GOT3 (cell line): ENCODE measurements around the gene TUBGCP2.
A peak's percentile ranks its signal among the peaks of the same experiment; 100 is the strongest.
"Not testable (repeated sequence)": the region's sequence is repeated elsewhere in the genome, so short reads cannot be mapped to it uniquely, and the experiment has no call there.

Experiments used
- DNase-seq: peaks from one replicate; lab custom pipeline; 2025; ENCODE audit warnings: mixed read lengths; lab: John Stamatoyannopoulos, UW

Gene TUBGCP2

GRCh38 chr10:133325440-133326222 is 17.0 kb upstream of the TUBGCP2 start:
- DNase-seq: no peak

GRCh38 chr10:133324857-133325260 is 16.2 kb upstream of the TUBGCP2 start:
- DNase-seq: no peak

DNA sequence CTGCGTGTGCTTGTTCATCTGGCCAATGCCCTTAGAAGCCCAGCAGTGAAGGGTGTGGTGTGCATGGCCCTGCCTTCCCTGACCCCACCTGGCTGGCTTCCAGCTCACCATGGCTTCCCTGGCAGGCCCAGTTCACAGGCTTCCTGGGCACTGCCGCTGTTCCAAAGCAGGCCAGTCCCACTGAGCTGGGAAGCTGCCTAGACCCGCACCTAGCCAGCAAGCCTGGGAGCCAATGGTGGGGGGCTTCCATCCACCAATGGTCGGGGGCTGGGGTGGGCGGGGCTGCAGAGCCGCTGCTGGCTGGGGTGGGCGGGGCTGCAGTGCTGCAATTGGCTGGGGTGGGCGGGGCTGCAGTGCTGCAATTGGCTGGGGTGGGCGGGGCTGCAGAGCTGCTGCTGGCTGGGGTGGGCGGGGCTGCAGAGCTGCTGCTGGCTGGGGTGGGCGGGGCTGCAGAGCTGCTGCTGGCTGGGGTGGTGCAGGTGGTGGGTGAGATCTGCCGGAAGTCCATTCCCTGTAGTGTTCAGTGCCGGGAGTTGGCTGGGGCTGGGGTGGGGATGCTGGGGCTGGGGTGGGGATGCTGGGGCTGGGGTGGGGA is 15.6 kb upstream of the TUBGCP2 start:
- no peak for DNase-seq

DNA sequence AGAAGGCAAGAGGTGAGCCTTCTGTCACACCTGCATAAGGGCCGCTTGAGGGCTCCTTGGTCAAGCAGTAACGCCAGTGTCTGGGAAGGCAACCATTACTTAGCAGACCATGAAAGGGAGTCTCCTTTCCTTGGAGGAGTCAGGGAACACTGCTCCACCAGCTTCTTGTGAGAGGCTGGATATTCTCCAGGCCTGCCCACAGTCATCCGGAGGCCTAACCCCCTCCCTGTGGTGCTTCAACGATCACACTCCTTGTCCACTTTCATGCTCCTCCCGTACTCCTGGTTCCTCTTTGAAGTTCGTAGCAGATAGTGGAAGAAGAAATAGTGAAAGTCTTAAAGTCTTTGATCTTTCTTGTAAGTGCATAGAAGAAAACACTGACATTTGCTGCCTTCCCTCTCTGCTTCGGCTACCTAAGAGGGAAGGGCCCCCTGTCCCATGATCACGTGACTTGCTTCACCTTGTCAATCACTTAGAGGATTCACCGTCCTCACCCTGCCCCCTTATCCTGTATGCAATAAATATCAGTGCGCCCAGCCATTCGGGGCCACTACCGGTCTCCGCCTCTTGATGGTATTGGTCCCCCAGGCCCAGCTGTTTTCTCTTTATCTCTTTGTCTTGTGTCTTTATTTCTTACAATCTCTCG is 13.5 kb upstream of the TUBGCP2 start:
- DNase-seq: not testable (repeated sequence)

DNA sequence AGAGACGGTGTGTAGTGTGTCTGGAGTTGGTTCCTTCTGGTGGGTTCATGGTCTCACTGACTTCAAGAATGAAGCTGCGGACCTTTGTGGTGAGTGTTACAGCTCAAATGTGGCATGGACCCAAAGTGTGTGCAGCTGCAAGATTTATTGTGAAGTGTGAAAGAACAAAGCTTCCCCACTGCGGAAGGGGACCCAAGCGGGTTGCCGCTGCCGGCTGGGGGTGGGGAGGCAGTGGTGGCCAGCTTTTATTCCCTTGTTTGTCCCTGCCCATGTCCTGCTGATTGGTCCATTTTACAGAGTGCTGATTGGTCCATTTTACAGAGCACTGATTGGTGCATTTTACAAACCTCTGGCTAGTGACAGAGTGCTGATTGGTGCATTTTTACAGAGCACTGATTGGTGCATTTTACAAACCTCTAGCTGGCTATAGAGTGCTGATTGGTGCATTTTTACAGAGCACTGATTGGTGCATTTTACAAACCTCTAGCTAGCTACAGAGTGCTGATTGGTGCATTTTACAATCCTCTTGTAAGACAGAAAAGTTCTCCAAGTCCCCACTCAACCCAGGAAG is 12.3 kb upstream of the TUBGCP2 start:
- not testable (repeated sequence) for DNase-seq

DNA sequence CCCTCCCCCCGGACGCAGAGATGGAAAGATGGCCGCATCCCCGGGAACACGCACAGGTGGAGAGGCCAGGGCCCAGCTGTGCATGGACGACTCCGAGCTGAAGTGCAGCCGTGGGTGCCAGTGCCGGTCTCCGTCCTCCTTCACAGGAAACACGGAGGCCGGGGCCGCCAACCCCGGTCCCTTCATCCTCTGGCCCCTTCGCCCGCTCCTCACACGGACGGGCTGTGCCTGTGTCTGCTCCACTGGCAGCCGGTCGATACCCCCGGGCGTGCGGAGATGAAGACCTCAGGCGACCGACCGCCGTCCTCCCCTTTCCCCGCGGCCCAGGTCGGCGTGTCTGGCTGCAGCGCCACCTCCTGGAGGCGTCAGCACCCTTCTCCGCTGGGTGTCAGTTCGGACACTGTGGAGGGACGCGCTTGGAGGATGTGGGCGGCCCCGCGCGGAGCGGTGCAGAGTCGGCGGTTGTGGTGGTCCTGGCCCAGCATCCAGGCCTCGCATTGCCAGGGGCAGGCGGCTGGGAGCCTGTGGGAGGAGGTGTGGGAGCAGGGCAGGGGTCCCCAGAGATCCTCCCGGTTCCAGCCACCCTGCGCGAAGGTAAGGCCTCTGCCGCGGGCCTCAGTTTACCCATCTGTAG is 9.9 kb upstream of the TUBGCP2 start:
- DNase-seq: no peak

- no peak for DNase-seq
Observed at GRCh38 chr10:133316732-133317131, 8.1 kb upstream of the TUBGCP2 start.

GRCh38 chr10:133316266-133316665 is 7.6 kb upstream of the TUBGCP2 start:
- no peak for DNase-seq

DNA sequence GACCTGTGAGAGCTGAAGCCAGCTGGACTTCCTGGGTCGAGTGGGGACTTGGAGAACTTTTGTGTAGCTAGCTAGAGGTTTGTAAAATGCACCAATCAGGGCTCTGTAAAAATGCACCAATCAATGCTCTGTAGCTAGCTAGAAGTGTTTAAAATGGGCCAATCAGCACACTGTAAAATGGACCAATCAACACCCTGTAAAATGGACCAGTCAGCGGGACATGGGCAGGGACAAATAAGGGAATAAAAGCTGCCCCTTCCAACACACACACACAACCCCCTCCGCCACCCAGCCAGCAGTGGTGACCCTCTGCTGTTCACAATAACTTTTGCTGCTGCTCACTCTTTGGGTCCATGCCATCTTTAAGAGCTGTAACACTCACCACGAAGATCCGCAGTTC is 7.2 kb upstream of the TUBGCP2 start:
- DNase-seq: no peak

GRCh38 chr10:133314911-133315310 is 6.2 kb upstream of the TUBGCP2 start:
- DNase-seq: no peak

DNA sequence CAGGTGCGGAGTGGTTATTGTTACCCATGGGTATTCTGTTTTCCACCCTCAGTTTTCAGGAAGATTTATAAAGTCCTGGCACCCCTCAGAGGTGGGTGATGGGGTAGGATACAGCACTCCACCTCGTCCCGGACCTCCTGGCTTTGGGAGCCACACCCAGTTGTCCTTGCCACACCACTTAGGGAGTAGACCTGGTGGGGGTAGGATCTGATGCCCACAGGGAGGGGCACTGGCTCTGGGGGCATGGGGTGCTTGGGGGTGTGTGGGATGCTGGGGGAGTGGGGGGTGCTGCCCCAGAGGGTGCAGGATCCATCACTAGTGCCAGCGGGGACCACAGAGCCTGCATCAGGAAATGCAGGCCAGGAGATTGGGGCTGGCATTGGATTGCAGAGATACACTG is 4.5 kb upstream of the TUBGCP2 start:
- DNase-seq: no peak

DNA sequence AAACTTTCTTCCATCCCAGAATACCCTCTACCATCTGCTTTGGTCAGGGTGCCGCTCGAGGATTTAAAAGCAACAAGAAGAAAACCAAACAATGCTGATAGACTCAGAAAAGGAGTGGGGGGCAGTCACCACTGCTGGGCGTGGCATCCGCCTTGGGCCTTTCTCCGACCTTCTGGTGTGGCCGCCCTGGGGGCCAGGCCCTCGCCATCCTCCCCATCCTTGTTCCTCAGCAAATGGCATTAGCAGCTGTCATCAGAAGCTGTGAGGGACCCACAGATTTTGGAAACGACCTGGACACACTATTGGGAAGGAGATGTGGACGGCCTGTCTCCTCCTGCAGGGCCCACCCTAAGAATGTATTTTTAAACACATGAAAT is 4.1 kb upstream of the TUBGCP2 start:
- DNase-seq: no peak

- DNase-seq: no peak
Observed at GRCh38 chr10:133312016-133312768, 3.5 kb upstream of the TUBGCP2 start.

GRCh38 chr10:133311570-133311969 is 2.9 kb upstream of the TUBGCP2 start:
- no peak for DNase-seq

GRCh38 chr10:133310789-133311188 is 2.1 kb upstream of the TUBGCP2 start:
- no peak for DNase-seq

DNA sequence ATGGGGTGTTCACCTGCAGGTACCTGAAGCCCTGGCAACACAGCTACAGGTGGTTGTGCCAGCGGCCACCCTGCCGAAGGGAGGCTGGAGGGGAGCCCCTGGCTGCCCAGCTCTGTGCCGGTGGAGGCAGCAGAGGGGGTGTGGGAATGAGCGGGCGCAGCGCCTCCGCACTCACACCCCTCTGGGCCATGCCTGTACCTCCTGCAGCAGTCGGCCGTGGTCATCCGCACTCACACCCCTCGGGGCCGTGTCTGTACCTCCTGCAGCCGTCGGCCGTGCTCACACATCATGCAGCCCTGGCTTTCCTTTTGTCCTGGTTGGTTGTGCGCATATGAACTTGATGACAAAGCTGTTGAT is 1.7 kb upstream of the TUBGCP2 start:
- DNase-seq: no peak

GRCh38 chr10:133309720-133310398 is 1.2 kb upstream of the TUBGCP2 start:
- DNase-seq: no peak

DNA sequence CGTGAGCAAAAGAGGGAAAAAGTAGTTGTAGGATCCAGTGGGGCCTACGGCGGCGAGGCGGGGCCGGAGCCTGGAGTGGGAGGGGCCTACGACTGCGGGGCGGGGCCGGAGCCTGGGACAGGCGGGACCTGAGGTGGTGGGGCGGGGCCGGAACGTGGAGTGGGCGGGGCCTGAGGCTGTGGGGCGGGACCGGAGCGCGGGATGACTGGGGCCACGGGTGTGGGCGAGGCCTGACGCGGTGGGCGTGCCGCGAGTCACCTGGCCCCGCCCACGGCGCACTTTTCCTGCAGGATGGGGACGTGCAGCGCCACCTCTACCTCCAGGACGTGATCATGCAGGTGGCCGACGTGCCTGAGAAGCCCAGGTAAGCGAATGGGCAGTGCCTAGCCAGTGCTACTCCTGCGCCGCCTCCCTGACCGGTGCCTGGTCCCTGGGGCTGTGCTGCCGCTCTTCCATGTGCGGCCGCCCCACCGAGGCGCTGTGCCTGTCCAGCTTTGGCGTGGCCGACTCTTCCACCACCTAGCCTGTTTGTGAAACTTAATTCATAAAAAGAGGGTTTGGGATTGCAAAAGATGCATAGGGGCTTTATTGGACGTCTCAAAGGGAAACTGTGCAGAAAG is 538 bp upstream of the TUBGCP2 start:
- peak; percentile 87 for DNase-seq

- no peak for DNase-seq
Observed at GRCh38 chr10:133307776-133308420, 774 bp downstream of the TUBGCP2 start.

- DNase-seq: no peak
Observed at GRCh38 chr10:133306941-133307379, 1.7 kb downstream of the TUBGCP2 start.
